Endothelial cell of umbilical vein (primary cell): ENCODE results near the gene SORCS2. TPM values are rescaled to one million over a fixed set of nuclear protein-coding genes. Genes with fewer than 3 reads are reported as not detected.

Experiments
- BruUV-seq: library from RNA; stranded (reverse); fragments of 400-500 nt; replicated peaks from 2 replicates; lab custom pipeline; 2021; lab: Mats Ljungman, UMichigan
- CTCF ChIA-PET: fragments of 300-600, 350-600 bp; sonication (Branson Sonifier 250); formaldehyde crosslinking; loops from one replicate; lab custom pipeline; 2021; ENCODE audit warnings: antibody characterized with exemption, inconsistent platforms; lab: Charles Lee
- POLR2A ChIA-PET: fragments of 300-600, 350-600 bp; sonication (Branson Sonifier 250); formaldehyde crosslinking; loops from one replicate; lab custom pipeline; 2021; ENCODE audit warnings: antibody characterized with exemption, inconsistent platforms; lab: Charles Lee
- DNase-seq: peaks from one replicate; pipeline ENCODE4 v3.0.0-alpha.2; 2011; ENCODE audit warnings: low read depth, low spot score
- FAIRE-seq: peaks from 2 replicates; lab custom pipeline; 2011; peaks lifted over from hg19 to GRCh38; lab: Jason Lieb, UNC
- H2AFZ ChIP-seq: 2 replicates; pipeline ENCODE4 v1.6.0; 2012; ENCODE audit warnings: low read depth, low read length, control low read depth, inconsistent platforms
- H3K27ac ChIP-seq: 2 replicates; pipeline ENCODE4 v1.5.1; 2011; ENCODE audit warnings: low read depth, mild to moderate bottlenecking, control low read depth, low read length, moderate library complexity; ENCODE audit not compliant: insufficient read depth
- H3K27me3 ChIP-seq, 2 experiments: 2 replicates each; pipeline versions ENCODE4 v1.6.0 to v1.6.1; 2011; ENCODE audit warnings: low read length in 2 of 2, mixed read lengths in 1 of 2; ENCODE audit not compliant: control insufficient read depth in 2 of 2, insufficient read depth in 2 of 2
- H3K36me3 ChIP-seq, 2 experiments: 2 replicates in 1 of 2; 3 replicates in 1 of 2; pipeline ENCODE4 v1.5.1; 2011; ENCODE audit warnings: low read length in 2 of 2, mild to moderate bottlenecking in 1 of 2, moderate library complexity in 1 of 2; ENCODE audit not compliant: control insufficient read depth in 2 of 2, insufficient read depth in 2 of 2; ENCODE audit errors: extremely low read depth in 1 of 2
- H3K4me1 ChIP-seq: 3 replicates; pipeline ENCODE4 v1.5.1; 2011; ENCODE audit warnings: mild to moderate bottlenecking, low read length; ENCODE audit not compliant: control insufficient read depth, insufficient read depth; ENCODE audit errors: extremely low read depth
- H3K4me2 ChIP-seq: 2 replicates; pipeline ENCODE4 v1.6.1; 2011; ENCODE audit warnings: low read length, control low read depth, mixed read lengths; ENCODE audit not compliant: insufficient read depth
- H3K4me3 ChIP-seq, 3 experiments: fragments of 200-600 bp in 1 of 3; sonication (generic), shearing (Covaris generic) in 1 of 3; replicated peaks in 1 of 3; 2 replicates each; pipeline ENCODE4 v1.5.1; 2011 to 2016; ENCODE audit warnings: control low read depth in 3 of 3, low read length in 3 of 3, mild to moderate bottlenecking in 2 of 3, inconsistent platforms in 1 of 3, low read depth in 1 of 3, moderate library complexity in 1 of 3; ENCODE audit not compliant: insufficient read depth in 1 of 3
- H3K79me2 ChIP-seq: 2 replicates; pipeline ENCODE4 v1.6.0; 2012; ENCODE audit warnings: low read length, inconsistent platforms; ENCODE audit not compliant: control insufficient read depth, insufficient read depth
- H3K9ac ChIP-seq: replicated peaks from 2 replicates; pipeline ENCODE3; 2011; ENCODE audit warnings: low read length, control low read depth; ENCODE audit not compliant: insufficient read depth; ENCODE audit errors: extremely low read depth
- H3K9me1 ChIP-seq: replicated peaks from 3 replicates; pipeline ENCODE4 v1.6.0; 2011; ENCODE audit warnings: mild to moderate bottlenecking, low read length; ENCODE audit not compliant: control insufficient read depth, insufficient read depth; ENCODE audit errors: extremely low read depth
- H3K9me3 ChIP-seq: replicated peaks from 2 replicates; pipeline ENCODE4 v1.5.1; 2012; ENCODE audit warnings: low read length, inconsistent platforms; ENCODE audit not compliant: control insufficient read depth, insufficient read depth
- H4K20me1 ChIP-seq: replicated peaks from 2 replicates; pipeline ENCODE3; 2011; ENCODE audit warnings: mild to moderate bottlenecking, low read length; ENCODE audit not compliant: control insufficient read depth, insufficient read depth; ENCODE audit errors: extremely low read depth
- EZH2 ChIP-seq: IDR thresholded peaks from 2 replicates; pipeline ENCODE4 v1.6.1; 2012; ENCODE audit warnings: borderline replicate concordance, low read depth, mild to moderate bottlenecking, moderate library complexity, low read length, inconsistent platforms; ENCODE audit not compliant: severe bottlenecking
- FOS ChIP-seq: IDR thresholded peaks from 2 replicates; pipeline ENCODE4 v1.6.1; 2011; ENCODE audit warnings: mild to moderate bottlenecking, low read length, moderate library complexity, borderline replicate concordance; ENCODE audit not compliant: insufficient read depth
- GATA2 ChIP-seq: IDR thresholded peaks from 2 replicates; pipeline ENCODE4 v1.7.0; 2011; ENCODE audit warnings: low read depth, mild to moderate bottlenecking, moderate library complexity, mixed read lengths, low read length; ENCODE audit not compliant: insufficient read length, insufficient read depth
- JUN ChIP-seq: IDR thresholded peaks from 2 replicates; pipeline ENCODE4 v1.6.1; 2011; ENCODE audit warnings: borderline replicate concordance, low read depth; ENCODE audit not compliant: insufficient read length, insufficient read depth
- MYC ChIP-seq: IDR thresholded peaks from one replicate; pipeline ENCODE4 v1.6.1; 2011; ENCODE audit warnings: mild to moderate bottlenecking, low read depth, low read length
- POLR2A ChIP-seq: IDR thresholded peaks from 2 replicates; pipeline ENCODE4 v1.6.1; 2012; ENCODE audit warnings: low read depth, mild to moderate bottlenecking, control low read depth, low read length
- POLR2AphosphoS5 ChIP-seq: IDR thresholded peaks from 2 replicates; pipeline ENCODE4 v1.6.1; 2012; ENCODE audit warnings: low read depth, mild to moderate bottlenecking, control low read depth, low read length, moderate library complexity; ENCODE audit not compliant: insufficient read depth
- dilution Hi-C: fragments of 300-500 bp; cut with MboI; formaldehyde crosslinking; loops from one replicate; pipeline ENCODE4 v1.15.0; 2019; ENCODE audit warnings: low sequenced_read_pairs; ENCODE audit not compliant: extremely low pct_ligation_motif_present
- intact Hi-C: fragments of 100-400 bp; cut with micrococcal nuclease; formaldehyde crosslinking; loops from one replicate; pipeline ENCODE4 v1.10.0; 2022
- polyA plus RNA-seq, 4 experiments: library from polyadenylated mRNA; depleted of rRNA in 3 of 4; stranded (reverse) in 3 of 4; unstranded in 1 of 4; fragments of >200 nt; gene quantifications; 2 replicates each; pipeline versions ENCODE4 v1.2.1 to v1.2.3, GENCODE V29; 2011 to 2012; ENCODE audit warnings: missing spikeins in 1 of 4
- total RNA-seq: library from RNA; stranded (reverse); gene quantifications from 2 replicates; pipeline ENCODE4 v1.2.3, GENCODE V29; 2021
- TF ChIP-seq, protein P1 (sequence below), 2 donors: IDR thresholded peaks; 1 replicate in 1 of 2; 2 replicates in 1 of 2; pipeline ENCODE4 v1.5.1; 2011; ENCODE audit warnings: low read length in 2 of 2, mild to moderate bottlenecking in 2 of 2, moderate library complexity in 2 of 2, control low read depth in 1 of 2, inconsistent platforms in 1 of 2, low read depth in 1 of 2; ENCODE audit not compliant: insufficient read depth in 1 of 2; ENCODE audit errors: extremely low read depth in 1 of 2
- TF ChIP-seq, protein P2 (sequence below): IDR thresholded peaks from 2 replicates; pipeline ENCODE4 v1.6.1; 2011; ENCODE audit not compliant: insufficient read depth, insufficient read length

The SORCS2 gene
- total and polyA plus RNA-seq, 2 donors (not counting 3 experiments of a cell fraction or from before 2014, with no cell fraction given): not detected

DNA sequence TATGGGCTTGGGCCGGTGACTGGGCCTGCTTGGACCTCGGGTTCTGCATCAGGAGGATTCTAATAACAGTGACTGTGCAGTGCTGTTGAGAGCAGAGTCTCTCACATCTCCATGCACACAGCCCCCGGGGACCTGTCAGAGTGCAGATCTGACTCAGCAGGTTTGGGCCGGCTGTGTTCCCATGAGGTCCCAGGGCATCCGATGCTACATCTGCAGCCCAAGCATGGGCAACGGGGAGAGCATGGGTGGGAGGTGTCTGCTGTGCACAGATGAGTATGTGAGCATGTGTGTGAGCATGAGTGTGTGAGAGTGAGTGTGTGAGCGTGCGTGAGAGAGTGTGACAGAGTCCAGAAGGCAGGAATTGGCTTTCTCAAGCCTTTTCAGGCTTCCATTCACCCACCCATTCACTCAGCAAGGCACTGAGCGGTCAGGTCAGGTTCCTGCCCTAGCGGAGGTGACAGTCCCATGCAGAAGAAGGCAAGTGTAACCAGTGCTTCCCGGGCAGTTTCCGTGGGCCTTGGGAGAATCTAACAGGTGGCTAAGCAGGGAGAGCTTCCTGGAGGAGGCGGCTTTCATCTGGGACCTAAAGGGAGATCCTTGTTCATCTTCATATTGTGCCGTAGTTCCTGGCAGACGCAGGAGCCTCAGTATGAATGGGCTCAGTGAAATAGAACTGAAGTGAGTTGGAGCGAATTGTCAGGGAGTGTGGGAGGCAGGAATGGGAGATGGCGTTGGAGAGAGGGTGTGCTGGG, 62.6 kb downstream of the SORCS2 start:
- no peaks in the 10 kb centered on the region for H3K9me1 ChIP-seq
- no peak overlapping the region for H3K4me3 ChIP-seq
- BruUV-seq: no TSS peak
- H3K4me1 ChIP-seq: no peaks in the 10 kb centered on the region
- POLR2A ChIA-PET: no interaction called here
- FAIRE-seq: no peak
- H3K79me2 ChIP-seq: no peaks in the 10 kb centered on the region
- DNase-seq: no peak
- CTCF ChIA-PET: no interaction called here
- TF ChIP-seq, protein P1, sequence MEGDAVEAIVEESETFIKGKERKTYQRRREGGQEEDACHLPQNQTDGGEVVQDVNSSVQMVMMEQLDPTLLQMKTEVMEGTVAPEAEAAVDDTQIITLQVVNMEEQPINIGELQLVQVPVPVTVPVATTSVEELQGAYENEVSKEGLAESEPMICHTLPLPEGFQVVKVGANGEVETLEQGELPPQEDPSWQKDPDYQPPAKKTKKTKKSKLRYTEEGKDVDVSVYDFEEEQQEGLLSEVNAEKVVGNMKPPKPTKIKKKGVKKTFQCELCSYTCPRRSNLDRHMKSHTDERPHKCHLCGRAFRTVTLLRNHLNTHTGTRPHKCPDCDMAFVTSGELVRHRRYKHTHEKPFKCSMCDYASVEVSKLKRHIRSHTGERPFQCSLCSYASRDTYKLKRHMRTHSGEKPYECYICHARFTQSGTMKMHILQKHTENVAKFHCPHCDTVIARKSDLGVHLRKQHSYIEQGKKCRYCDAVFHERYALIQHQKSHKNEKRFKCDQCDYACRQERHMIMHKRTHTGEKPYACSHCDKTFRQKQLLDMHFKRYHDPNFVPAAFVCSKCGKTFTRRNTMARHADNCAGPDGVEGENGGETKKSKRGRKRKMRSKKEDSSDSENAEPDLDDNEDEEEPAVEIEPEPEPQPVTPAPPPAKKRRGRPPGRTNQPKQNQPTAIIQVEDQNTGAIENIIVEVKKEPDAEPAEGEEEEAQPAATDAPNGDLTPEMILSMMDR (IDR thresholded peaks at IDR 0.05; ENCODE audit: extremely low read depth in 1 of 2, insufficient read depth in 1 of 2, low read depth in 1 of 2, low read length in 2 of 2): no peak
- TF ChIP-seq MYC (no peak), JUN (no peak), POLR2AphosphoS5 (no peak), POLR2A (no peak), EZH2 (no peak), FOS (no peak), GATA2 (no peak)
- TF ChIP-seq, protein P2, sequence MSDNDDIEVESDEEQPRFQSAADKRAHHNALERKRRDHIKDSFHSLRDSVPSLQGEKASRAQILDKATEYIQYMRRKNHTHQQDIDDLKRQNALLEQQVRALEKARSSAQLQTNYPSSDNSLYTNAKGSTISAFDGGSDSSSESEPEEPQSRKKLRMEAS: no peak
- H2AFZ ChIP-seq: no peak overlapping the region
- H4K20me1 ChIP-seq: no peaks in the 10 kb centered on the region
- no peaks in the 10 kb centered on the region for H3K36me3 ChIP-seq
- H3K4me2 ChIP-seq: no peak overlapping the region
- H3K9me3 ChIP-seq: no peaks in the 10 kb centered on the region
- intact Hi-C loops: no loop called here
- dilution Hi-C loops: no loop called here
- no peak overlapping the region for H3K9ac ChIP-seq
- no peak overlapping the region for H3K27ac ChIP-seq
- no peaks in the 10 kb centered on the region for H3K27me3 ChIP-seq
